Peyer's patch (tissue), 4 donors: ENCODE data around the gene LRRK1.

Experiments
- POLR2A ChIP-seq, 2 donors: fragments of 450-650 bp; IDR thresholded peaks; one replicate each; pipeline ENCODE4 v1.5.1; 2017; ENCODE audit warnings: antibody characterized with exemption in 2 of 2, mild to moderate bottlenecking in 2 of 2, moderate library complexity in 2 of 2
- TF ChIP-seq, protein P1 (sequence below), 6 experiments: fragments of 450-650 bp in 4 of 6; fragments of 200-600 bp in 2 of 6; sonication (generic) in 1 of 6; IDR thresholded peaks; one replicate each; pipeline ENCODE4 v1.5.1; 2017 to 2019; ENCODE audit warnings: antibody characterized with exemption in 6 of 6, mild to moderate bottlenecking in 3 of 6, moderate library complexity in 1 of 6

DNA sequence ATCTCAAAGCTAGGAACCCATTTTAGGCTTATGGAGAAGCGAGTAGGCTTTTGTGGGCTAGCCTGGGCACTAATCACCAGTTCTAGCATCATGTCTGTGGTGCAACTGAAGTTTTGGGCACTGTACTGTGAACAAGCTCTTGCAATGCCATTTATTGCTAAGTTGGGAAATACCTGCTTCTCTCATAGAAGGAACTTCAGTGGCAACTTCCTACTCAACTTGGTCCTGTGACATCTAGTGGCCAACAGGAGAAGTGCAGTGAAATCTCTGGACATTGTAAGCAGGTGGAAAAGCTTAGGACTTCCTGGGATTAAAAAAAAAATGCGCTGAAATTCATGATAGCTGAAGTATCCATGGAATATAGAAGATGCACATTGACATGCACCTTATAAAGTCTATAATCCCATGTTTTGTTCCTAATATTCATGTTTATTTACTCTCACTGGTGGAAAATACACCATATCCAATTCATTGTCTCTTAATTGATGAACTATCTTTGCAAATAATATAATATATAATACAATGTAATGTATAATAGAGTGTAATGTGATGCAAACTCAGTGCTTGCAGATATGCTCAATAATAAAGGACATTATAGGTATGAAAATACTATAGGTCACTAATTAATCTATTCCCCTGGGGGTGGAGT is 46.0 kb upstream of the LRRK1 start:
- no peak for TF ChIP-seq POLR2A (IDR thresholded peaks at IDR 0.05)
- TF ChIP-seq, protein P1, sequence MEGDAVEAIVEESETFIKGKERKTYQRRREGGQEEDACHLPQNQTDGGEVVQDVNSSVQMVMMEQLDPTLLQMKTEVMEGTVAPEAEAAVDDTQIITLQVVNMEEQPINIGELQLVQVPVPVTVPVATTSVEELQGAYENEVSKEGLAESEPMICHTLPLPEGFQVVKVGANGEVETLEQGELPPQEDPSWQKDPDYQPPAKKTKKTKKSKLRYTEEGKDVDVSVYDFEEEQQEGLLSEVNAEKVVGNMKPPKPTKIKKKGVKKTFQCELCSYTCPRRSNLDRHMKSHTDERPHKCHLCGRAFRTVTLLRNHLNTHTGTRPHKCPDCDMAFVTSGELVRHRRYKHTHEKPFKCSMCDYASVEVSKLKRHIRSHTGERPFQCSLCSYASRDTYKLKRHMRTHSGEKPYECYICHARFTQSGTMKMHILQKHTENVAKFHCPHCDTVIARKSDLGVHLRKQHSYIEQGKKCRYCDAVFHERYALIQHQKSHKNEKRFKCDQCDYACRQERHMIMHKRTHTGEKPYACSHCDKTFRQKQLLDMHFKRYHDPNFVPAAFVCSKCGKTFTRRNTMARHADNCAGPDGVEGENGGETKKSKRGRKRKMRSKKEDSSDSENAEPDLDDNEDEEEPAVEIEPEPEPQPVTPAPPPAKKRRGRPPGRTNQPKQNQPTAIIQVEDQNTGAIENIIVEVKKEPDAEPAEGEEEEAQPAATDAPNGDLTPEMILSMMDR (IDR thresholded peaks at IDR 0.05): peak; percentile 74 to 98 (median 96)
